Right forelimb (tissue), 1 donor: ENCODE data around the gene RNF180.
"Not testable (repeated sequence)": the region's sequence is repeated elsewhere in the genome, so short reads cannot be mapped to it uniquely, and the experiment has no call there.

ENCODE experiments used
- DNase-seq: peaks from one replicate; pipeline ENCODE4 v3.0.0-alpha.2; 2018

Gene RNF180

GRCh38 chr5:64286381-64286780, 120.7 kb downstream of the RNF180 start:
- no peak for DNase-seq

DNA sequence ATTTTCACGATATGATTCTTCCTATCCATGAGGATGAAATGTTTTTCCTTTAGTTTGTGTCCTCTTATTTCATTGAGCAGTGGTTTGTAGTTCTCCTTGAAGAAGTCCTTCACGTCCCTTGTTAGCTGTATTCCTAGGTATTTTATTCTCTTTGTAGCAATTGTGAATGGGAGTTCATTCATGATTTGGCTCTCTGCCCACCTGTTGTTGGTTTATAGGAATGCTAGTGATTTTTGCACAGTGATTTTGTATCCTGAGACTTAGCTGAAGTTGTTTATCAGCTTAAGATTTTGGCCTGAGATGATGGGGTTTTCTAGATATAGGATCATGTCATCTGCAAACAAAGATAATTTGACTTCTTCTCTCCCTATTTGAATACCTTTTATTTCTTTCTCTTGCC, 122.9 kb downstream of the RNF180 start:
- not testable (repeated sequence) for DNase-seq

DNA sequence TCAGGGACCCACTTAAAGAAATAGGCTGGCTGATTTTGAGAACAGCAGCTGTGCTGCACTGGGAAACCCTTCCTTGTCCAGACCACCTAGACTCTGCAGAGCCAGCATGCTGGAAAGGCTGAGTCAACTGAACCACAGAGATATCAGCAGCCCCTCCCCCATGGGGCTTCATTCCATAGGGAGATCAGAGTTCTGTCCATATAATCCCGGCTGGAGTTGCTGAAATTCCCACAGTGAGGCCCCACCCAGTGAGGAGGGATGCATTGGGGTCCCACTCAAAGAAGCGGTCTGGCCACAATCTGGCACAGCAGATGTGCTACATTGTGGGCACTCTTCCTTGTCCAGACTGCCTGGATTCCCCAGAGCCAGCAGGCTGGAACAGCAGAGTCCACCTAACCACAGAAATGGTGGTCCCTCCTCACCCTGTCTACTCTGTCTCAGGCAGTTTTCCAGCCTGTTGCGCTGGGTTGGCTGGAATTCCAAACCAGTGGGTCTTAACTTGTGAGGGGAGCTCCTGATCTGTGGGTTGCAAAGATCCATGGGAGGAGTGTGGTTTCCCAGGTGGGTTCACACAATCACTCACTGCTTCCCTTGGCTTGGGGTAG, 127.1 kb downstream of the RNF180 start:
- no peak for DNase-seq

GRCh38 chr5:64295101-64295500, 129.5 kb downstream of the RNF180 start:
- no peak for DNase-seq

- DNase-seq, result no peak
These were observed 132.9 kb downstream of the RNF180 start for GRCh38 chr5:64298586-64298985.

DNA sequence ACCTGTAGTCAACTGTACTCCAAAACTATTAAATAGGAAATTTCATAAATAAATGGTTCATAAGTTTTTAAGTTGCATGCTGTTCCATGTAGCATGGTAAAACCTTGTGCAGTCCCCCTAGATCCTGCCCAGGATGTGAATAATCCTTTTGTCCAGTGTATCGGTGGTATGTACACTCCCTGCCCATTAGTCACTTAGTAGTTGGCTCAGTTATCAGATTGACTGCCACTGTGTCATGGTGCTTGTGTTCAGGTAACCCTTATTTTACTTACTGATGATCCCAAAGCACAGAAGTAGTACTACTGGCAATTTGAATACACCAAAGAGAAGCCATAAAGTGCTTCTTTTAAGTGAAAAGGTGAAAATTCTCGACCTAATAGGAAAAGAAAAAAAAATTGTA, 134.2 kb downstream of the RNF180 start:
- no peak for DNase-seq

DNA sequence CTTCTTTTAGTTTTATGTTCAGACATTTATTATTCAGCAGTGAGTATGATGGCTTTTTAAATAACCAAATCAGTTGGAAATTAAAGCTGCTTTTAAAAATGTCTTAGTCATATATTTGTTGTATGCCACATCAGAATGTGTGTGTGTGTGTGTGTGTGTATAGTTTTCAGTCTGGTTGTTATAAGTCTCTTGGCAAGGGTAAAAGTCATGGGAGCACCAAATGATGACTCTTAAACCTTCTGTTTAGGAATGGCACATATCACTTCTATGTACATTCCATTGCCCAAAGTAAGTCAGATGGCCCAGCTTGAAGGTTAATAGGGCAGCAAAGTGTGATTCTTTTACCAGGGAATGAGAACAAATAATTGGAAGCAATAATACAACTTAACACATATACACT, 135.9 kb downstream of the RNF180 start:
- no peak for DNase-seq

- no peak for DNase-seq
These were observed 142.5 kb downstream of the RNF180 start for GRCh38 chr5:64308135-64308534.

DNA sequence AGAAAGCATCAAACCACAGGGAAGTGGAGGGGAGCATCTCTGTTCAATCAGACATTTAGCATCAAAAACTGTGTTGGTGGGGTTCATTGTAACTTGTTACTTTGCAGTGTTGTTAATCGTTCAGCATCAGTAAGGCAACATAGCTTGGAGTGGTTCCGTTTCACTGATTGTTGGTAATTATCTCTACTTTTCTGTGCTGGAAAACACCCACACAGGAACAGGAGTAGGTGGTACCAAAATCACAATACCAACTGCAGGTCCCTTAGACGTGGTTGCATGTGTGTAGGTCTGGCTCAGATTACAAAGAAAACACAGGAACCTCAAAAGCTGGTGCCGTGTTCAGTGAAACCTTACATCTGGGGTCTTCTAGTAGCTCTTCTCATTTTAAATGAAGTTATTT, 146.8 kb downstream of the RNF180 start:
- DNase-seq, result no peak

DNA sequence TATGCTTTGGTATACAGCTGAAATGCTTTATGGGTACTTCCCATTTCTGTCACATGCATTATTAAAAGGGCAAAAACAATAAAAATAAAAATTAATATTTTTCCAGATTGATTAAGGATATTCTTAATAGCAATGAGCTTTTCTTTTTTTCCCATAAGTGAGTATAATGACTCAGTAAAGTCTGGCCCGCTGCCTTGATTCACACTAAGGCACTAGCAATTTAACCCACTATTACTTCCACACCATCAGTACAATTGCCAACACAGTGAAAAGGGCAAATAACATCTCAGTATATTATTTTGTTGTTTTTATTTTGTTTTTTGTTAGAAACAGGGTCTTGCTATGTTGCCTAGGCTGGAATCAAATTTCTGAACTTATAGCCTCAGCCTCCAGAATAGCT, 150.1 kb downstream of the RNF180 start:
- no peak for DNase-seq

- DNase-seq, result no peak
These were observed 152.5 kb downstream of the RNF180 start for GRCh38 chr5:64318175-64318574.

DNA sequence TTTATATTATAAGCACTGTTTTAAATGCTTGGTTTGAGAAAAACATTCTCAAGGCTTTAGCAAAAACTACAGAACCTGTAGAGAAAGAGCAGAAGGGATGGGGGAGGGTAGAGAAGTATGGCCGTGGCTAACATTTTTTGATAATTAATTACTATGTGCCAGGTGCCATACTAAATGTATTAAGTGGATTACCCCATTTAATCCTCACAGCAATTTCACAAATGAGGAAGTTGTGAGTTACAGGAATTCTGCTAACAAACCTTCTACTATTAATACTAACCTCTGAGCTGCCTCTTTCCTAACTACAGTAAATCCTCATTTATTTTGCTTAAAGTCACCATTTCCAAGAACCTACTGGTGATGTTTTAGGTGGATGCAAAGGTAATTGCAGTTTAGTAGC, 157.9 kb downstream of the RNF180 start:
- DNase-seq, result no peak

DNA sequence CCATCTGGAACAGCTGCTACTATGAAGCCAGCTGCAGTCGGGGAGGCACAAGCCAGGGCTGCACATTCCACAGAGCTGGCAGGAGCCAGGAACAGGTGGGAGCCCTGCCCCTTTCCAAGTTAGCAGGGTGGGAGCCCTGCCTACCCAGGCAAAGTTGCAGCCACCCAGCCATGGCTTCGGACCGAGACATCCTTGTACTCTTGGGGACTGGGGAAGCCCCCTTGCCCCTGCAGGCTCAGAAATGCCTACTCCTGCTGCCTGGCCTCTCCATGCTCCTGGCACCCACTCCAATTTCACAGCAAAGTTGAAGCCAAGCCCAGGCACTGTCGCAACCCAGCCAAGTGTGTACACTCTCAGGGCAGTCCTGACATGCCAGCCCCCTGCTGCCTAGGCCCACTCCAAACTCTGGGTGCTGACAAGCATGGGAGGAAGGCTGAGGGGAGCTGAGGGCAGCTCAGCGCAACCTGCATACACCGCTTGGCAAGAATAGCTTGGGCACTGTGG, 165.1 kb downstream of the RNF180 start:
- DNase-seq, result peak; percentile 72

DNA sequence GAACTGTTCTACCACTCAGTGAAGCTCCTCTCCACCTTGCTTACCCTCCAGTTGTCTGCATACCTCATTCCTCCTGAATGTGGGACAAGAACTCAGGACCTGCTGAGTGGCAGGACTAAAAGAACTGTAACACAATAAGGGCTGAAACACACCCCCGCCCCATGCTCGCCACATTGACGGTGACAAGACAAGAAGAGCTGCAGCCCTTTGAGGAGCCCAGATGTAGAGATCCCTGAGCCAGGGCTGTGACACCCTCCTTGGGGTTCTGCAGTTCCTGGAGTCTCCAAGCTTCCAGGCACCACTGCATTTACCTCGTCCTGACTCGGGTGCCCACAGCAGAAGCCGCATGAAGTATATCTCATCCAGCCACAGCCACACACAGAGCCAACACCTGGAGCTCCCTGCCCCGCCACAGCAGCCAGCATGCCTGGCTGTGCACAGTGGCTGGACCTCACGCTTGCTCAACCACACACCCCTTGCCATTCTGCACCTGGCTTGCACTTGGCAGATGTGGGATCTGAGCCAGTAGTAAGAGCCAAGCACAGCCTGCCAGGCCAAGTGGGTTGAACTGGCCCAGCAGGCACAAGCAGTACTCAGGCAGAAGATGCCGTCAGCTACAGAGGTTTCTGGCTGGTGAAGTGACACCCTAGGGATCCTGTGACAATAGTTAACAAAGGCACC, 166.1 kb downstream of the RNF180 start:
- peak; percentile 59 for DNase-seq

DNA sequence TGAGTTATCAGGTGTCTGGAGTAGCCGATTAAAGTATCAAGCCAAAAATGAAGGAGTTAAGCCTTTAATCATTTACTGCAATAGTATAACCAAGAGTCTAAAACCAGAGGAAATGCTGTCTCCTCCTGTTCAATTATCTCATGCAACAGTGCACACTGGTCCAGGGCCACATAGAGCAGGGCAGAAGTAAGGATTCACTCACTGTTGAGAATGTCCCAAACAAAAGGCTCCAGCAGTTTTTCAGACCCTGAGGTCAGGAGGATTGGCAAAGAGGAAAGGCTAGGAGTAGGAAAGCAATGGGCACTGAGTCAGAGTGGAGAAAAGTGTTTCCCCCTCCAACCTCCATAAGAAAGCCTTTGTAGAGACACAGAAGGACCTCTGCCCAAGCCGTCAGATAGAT, 168.2 kb downstream of the RNF180 start:
- DNase-seq, result no peak

DNA sequence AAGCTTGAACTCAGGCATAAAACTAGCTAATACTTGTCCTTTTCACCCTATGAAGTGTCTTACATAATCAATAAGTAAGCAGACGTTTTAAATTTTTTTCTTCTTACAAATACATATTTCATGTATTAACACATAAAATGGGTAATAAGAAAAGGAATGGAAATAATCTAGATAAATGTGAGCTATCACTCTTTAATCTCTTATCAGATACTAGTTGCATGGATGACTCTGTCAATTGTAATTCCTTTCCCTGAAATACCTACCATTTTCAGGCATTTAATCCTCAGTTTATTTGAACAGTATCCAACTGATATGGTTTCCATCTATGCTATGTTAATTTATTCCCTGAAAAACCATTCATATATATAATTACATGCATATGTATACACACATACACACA, 174.1 kb downstream of the RNF180 start:
- DNase-seq, result no peak

DNA sequence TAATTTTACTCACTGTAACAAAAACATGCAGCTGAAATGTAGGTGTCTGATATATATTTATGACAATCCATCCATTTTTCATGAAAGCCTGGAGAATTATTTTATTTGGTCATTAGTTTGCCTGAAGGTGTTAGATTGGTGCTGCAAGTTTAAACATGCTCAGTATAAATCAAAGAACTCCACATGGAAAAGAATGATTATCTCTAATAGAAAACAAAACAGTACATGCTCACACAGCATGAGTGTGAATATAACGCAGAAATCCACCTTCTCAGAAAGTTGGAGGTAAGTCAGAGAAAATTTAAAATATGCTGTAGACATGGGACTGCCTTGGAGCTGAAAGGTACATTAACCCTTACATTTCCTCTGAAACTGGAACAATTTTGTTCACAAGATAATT, 174.7 kb downstream of the RNF180 start:
- no peak for DNase-seq

DNA sequence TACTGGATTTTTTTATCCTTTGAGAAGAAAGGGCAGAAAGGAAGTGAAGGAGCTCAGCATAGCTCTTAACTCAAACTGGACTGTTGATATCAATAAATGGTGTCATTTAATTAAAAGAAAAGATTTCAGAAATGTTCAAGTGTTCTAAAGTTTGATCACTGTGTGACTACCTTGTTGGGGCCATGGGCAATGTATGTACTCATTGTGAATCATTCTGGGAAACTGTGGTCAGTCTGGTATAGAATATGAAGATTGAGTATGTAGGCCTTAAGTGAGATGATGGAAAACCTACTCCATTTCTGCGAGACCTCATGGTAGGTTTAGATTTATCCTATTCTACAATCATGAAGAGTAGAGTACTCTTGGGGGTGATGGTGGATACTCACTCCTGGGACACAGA, 175.7 kb downstream of the RNF180 start:
- DNase-seq, result no peak

DNA sequence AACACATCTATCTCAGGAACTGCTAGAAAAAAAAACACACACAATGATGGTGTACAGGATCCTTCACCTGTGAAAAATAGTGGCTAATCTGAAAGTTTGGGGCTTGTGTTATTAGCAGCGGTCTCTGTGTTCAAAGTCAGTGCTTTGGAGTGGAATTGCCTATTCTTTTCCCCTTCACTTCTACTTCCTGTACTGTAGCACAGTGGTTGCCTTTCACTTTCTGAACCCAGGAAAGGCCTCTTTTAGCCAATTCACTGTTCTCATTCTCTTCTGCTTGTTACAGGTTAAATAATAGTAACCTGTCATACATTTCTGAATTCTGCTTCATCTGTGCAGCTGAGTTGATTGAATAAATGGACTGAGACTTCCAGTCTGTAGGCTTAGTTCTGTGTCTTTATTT, 178.9 kb downstream of the RNF180 start:
- DNase-seq, result no peak

DNA sequence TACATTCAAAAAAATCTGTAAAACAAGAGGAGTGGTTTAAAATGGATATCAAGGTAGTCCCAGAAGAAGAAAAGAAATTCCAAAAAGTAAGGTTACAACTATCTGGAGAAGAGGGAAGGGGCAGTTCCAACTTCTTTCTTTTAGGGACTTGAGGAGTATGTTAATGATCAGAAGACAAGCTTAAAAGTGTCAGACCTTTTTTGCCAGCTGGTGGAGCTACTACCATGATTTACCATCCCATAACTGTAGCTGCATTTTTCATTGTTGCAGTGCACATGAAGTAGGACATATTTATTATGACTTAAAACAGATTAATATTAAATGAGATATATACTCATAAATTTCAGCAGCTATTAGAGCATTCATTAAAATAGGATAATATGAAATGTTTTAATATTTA, 181.7 kb downstream of the RNF180 start:
- DNase-seq, result no peak

- no peak for DNase-seq
These were observed 198.8 kb downstream of the RNF180 start for GRCh38 chr5:64364426-64364825.

DNA sequence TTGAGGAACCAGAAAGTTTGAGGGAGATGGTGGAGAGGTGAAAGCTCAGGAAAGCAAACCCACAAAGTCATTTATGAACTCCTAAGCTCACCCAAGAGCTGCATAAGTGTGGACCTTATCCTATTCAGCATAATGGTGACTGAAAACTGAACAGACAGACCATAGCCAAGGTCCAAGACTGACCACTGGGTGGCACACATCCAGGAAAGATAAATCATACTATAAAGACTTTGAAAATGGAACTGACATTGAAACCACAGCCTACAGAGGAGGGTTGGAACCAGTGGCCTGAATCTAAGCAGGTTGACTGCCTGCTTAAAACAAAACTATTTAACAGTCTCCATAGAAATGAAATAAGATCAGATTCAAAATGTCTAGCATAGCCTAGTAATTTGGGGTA, 219.1 kb downstream of the RNF180 start:
- DNase-seq, result no peak

DNA sequence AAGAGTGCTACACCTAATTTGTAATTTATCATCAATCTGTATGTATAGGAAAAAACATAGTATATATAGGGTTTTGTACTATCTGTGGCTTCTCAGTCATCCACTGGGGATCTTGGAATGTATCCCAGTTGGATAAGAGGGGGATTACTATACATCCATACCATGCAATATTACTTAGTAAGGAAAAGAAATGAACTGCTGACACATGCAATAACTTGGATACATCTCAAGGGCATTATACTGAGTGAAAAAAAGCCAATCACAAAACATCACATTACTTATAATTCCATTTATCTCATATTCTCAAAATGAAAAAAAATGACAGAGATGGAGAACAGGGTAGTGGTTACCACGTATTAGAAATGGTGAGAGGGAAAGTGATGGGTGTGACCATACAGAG, 231.9 kb downstream of the RNF180 start:
- no peak for DNase-seq

DNA sequence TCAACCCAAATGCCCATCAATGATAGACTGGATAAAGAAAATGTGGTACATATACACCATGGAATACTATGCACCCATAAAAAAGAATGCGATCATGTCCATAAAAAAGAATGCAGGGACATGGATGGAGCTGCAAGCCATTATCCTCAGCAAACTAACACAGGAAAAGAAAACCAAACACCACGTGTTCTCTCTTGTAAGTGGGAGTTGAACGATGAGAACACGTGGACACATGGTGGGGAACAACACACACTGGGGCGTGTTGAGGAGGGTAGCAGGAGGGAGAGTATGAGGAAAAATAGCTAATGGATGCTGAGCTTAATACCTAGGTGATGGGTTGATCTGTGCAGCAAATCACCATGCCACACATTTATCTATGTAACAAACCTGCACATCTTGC, 233.1 kb downstream of the RNF180 start:
- DNase-seq, result not testable (repeated sequence)
